ENCODE data around the gene ERBB4. TPM values are rescaled to one million over a fixed set of nuclear protein-coding genes. Genes with fewer than 3 reads are reported as not detected.

Gene ERBB4
- total and polyA plus RNA-seq, 2 of the 8 experiments (the other 6 are each of a cell fraction or from before 2014, with no cell fraction given): 0.34 to 1.3 TPM

DNA sequence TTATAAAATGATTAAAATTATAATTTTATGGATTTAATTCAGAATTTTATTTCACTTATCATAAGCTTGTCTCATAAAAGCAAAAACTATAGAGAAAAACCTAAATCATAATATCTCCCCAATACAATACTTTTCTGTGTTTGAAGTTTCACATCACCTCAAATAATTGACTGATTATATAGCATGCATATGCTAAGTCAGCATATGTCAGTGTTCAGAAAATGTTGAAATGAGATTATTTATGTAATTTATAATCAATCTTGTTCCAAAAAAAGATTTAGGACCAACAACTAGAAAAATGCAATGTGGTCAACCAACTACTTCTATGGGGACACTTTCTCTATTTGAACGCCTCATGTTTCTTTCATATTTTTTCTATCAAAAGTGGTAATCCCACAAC, 1079.6 kb downstream of the ERBB4 start:
- Histone ChIP-seq H4K8ac (ENCODE audit: extremely low read depth, insufficient read depth, low read length) (no peak overlapping the region), H3K9me3 (ENCODE audit: insufficient read depth in 2 of 2, low read depth in 1 of 2, low read length in 1 of 2) (no peaks in the 10 kb centered on the region), H2BK5ac (ENCODE audit: low read depth, low read length) (no peak overlapping the region), H4K91ac (replicated peaks; ENCODE audit: insufficient read length, low read length) (no peak overlapping the region), H4K20me1 (replicated peaks in 1 of 2; ENCODE audit: control insufficient read depth in 1 of 2, insufficient read depth in 2 of 2, low read length in 2 of 2) (no peaks in the 10 kb centered on the region), H3K4ac (replicated peaks; ENCODE audit: insufficient read length, low read depth, low read length) (no peak overlapping the region), H3K4me1 (replicated peaks in 1 of 4; ENCODE audit: control insufficient read depth in 3 of 4, insufficient read depth in 4 of 4, low read length in 3 of 4) (no peaks in the 10 kb centered on the region), H3K79me2 (ENCODE audit: control insufficient read depth in 1 of 2, insufficient read depth in 2 of 2, low read length in 2 of 2) (no peaks in the 10 kb centered on the region), H2AK5ac (ENCODE audit: low read depth, low read length) (no peak overlapping the region), H2BK12ac (ENCODE audit: low read depth, low read length) (no peak overlapping the region), H3K27me3 (replicated peaks in 1 of 4; ENCODE audit: control insufficient read depth in 3 of 4, extremely low read depth in 1 of 4, insufficient read depth in 3 of 4, low read length in 3 of 4) (no peaks in the 10 kb centered on the region), H3K18ac (ENCODE audit: extremely low read depth, low read length) (no peak overlapping the region), H2BK120ac (replicated peaks; ENCODE audit: low read depth, low read length) (no peak overlapping the region), H3K27ac (ENCODE audit: low read depth, low read length) (no peak overlapping the region), H3K4me3 (ENCODE audit: extremely low read depth in 1 of 4, insufficient read depth in 2 of 4, low read depth in 3 of 4, low read length in 4 of 4) (no peak overlapping the region), H2BK15ac (ENCODE audit: low read length) (no peak overlapping the region), H4K5ac (ENCODE audit: insufficient read length, low read depth, low read length) (no peak overlapping the region), H3K9ac (replicated peaks in 1 of 4; ENCODE audit: extremely low read depth in 1 of 4, low read depth in 3 of 4, low read length in 3 of 4) (no peak overlapping the region), H3K4me2 (ENCODE audit: insufficient read depth in 1 of 2, low read depth in 2 of 2, low read length in 2 of 2) (no peak overlapping the region), H3K14ac (ENCODE audit: insufficient read length) (no peak overlapping the region), H3K56ac (replicated peaks; ENCODE audit: insufficient read length, low read depth, low read length) (no peak overlapping the region), H2BK20ac (ENCODE audit: low read length) (no peak overlapping the region), H2AFZ (ENCODE audit: low read length) (no peak overlapping the region), H3K23me2 (ENCODE audit: low read depth, low read length) (no peaks in the 10 kb centered on the region), H3K79me1 (ENCODE audit: low read depth, low read length) (no peaks in the 10 kb centered on the region), H3K23ac (ENCODE audit: insufficient read length) (no peak overlapping the region), H3K36me3 (ENCODE audit: control insufficient read depth in 2 of 4, insufficient read depth in 4 of 4, low read length in 3 of 4) (no peaks in the 10 kb centered on the region)
- 92% methylated on average over 1 of the region's 1 CpG; no CpG with 5 or more reads in 1 of the 2 experiments for WGBS, 2 experiments (ENCODE audit: extremely low coverage in 1 of 2, insufficient coverage in 1 of 2, insufficient read length in 1 of 2, insufficient replicate concordance in 2 of 2, low coverage in 1 of 2, low lambda C conversion rate in 2 of 2, missing lambda C conversion rate in 1 of 2)
- FAIRE-seq: no peak
- ChIA-PET CTCF (ENCODE audit: partially characterized antibody) (interaction anchor here (0.6 to 1.3 kb wide), 4 partner anchors 9 to 264 kb away, joined by 3 to 4 read pairs (median 3); no protein-coding TSS in a partner anchor), POLR2A (ENCODE audit: partially characterized antibody) (interaction anchor here (0.6 kb wide), 1 partner anchor 184 kb away, joined by 3 read pairs; no protein-coding TSS in a partner anchor)
- no peak for DNase-seq (ENCODE audit: low read depth in 1 of 2, low spot score in 2 of 2)
- TF ChIP-seq NRF1 (IDR thresholded peaks at IDR 0.05; ENCODE audit: low read depth, low read length) (no peak), EP300 (IDR thresholded peaks at IDR 0.05; ENCODE audit: borderline replicate concordance in 1 of 2, low read depth in 2 of 2, low read length in 2 of 2) (no peak), CHD2 (IDR thresholded peaks at IDR 0.05; ENCODE audit: low read length) (no peak), JUND (IDR thresholded peaks at IDR 0.05; ENCODE audit: low read length) (no peak)
- TF ChIP-seq, protein P1, sequence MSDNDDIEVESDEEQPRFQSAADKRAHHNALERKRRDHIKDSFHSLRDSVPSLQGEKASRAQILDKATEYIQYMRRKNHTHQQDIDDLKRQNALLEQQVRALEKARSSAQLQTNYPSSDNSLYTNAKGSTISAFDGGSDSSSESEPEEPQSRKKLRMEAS (IDR thresholded peaks at IDR 0.05): no peak
